ENCODE measurements around the gene ANTXR1. TPM values are rescaled to one million over a fixed set of nuclear protein-coding genes. Genes with fewer than 3 reads are reported as not detected.

The ANTXR1 gene
- total and polyA plus RNA-seq, 4 donors, result 45.7 to 65.0 (median 47.7) TPM

DNA sequence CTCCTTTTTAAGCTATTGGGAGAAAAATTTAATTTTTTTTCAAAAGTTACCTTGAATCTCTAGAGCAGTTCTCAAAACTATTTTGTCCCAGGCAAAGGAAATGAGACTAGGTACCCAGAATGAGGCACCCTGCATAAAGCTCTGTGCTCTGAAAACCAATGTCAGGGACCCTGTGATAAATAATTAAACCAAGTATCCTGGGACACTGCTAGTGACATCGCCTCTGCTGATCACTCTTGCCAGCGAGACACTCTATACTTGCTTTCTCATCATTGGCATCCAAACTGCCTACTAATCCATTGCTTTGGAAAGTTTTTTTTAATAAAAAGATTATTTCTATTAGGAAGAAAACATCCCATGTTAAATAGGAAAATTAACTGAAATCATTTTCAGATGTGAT is 37.1 kb upstream of the ANTXR1 start:
- Histone ChIP-seq H3K36me3 (ENCODE audit: control insufficient read depth, insufficient read depth, low read length) (no peaks in the 10 kb centered on the region), H3K4me1 (ENCODE audit: control insufficient read depth, insufficient read depth, low read length) (no peaks in the 10 kb centered on the region), H3K9me3 (ENCODE audit: control insufficient read depth, insufficient read depth, low read length) (no peaks in the 10 kb centered on the region), H3K27me3 (ENCODE audit: control insufficient read depth, insufficient read depth, low read length) (no peaks in the 10 kb centered on the region), H3K27ac (ENCODE audit: low read depth, low read length) (no peak overlapping the region), H3K4me3 (ENCODE audit: low read depth, low read length) (no peak overlapping the region)
- WGBS (ENCODE audit: insufficient coverage), result no CpG with 5 or more reads among the region's 2 CpGs
- DNase-seq (ENCODE audit: low read depth in 4 of 6, low spot score in 6 of 6), result no peak

DNA sequence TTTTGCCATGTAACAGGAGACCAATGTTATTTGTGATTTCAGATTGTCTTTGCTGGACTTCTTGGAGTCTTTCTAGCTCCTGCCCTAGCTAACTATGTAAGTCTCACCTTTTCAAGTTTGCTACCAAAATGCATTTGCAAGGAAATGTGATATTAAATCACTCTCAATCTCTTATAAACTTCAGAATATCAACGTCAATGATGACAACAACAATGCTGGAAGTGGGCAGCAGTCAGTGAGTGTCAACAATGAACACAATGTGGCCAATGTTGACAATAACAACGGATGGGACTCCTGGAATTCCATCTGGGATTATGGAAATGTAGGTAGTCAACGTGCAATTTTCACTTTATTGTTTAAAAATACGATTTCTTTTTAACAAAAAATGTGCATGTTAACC is 35.5 kb upstream of the ANTXR1 start:
- no peaks in the 10 kb centered on the region for H3K4me1 ChIP-seq (ENCODE audit: control insufficient read depth, insufficient read depth, low read length)
- H3K36me3 ChIP-seq (ENCODE audit: control insufficient read depth, insufficient read depth, low read length), result no peaks in the 10 kb centered on the region
- no peaks in the 10 kb centered on the region for H3K27me3 ChIP-seq (ENCODE audit: control insufficient read depth, insufficient read depth, low read length)
- DNase-seq (ENCODE audit: low read depth in 4 of 6, low spot score in 6 of 6), result no peak
- WGBS (ENCODE audit: insufficient coverage), result 80% methylated on average over 1 of the region's 4 CpGs
- no peak overlapping the region for H3K27ac ChIP-seq (ENCODE audit: low read depth, low read length)
- H3K9me3 ChIP-seq (ENCODE audit: control insufficient read depth, insufficient read depth, low read length), result no peaks in the 10 kb centered on the region
- no peak overlapping the region for H3K4me3 ChIP-seq (ENCODE audit: low read depth, low read length)

DNA sequence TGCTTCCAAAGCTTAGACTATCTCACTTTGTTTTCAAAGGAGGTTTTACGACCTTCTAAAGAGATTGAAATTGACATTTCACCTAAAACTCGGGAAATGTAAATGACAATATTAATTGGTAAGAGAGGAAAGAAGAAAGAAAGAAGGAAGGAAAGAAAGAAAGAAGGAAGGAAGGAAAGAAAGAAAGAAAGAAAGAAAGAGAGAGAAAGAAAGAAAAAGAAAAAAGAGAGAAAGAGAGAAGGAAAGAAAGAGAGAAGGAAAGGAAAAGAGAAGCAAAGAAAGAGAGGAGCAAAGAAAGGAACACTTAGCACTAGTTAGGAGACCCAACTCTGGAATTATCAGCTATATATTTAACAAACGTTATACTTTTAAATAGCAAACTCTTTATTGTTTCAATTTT is 34.9 kb upstream of the ANTXR1 start:
- no peaks in the 10 kb centered on the region for H3K27me3 ChIP-seq (ENCODE audit: control insufficient read depth, insufficient read depth, low read length)
- WGBS (ENCODE audit: insufficient coverage), result no CpG with 5 or more reads among the region's 3 CpGs
- H3K27ac ChIP-seq (ENCODE audit: low read depth, low read length), result no peak overlapping the region
- H3K4me1 ChIP-seq (ENCODE audit: control insufficient read depth, insufficient read depth, low read length), result no peaks in the 10 kb centered on the region
- no peak overlapping the region for H3K4me3 ChIP-seq (ENCODE audit: low read depth, low read length)
- H3K9me3 ChIP-seq (ENCODE audit: control insufficient read depth, insufficient read depth, low read length), result no peaks in the 10 kb centered on the region
- no peaks in the 10 kb centered on the region for H3K36me3 ChIP-seq (ENCODE audit: control insufficient read depth, insufficient read depth, low read length)
- no peak for DNase-seq (ENCODE audit: low read depth in 4 of 6, low spot score in 6 of 6)

DNA sequence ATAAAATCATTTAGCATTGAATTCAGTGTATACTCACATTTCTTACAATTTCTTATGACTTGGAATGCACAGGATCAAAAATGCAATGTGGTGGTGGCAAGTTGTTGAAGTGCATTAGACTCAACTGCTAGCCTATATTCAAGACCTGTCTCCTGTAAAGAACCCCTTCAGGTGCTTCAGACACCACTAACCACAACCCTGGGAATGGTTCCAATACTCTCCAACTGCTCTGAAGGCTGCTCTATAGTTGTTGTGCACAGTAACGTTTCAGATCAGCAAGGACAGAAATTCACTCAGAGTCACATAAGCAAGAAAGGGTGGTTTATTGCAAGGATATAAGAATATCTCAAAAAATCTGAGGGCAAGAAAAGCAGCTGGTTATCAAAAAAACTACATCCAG is 32.0 kb upstream of the ANTXR1 start:
- no CpG with 5 or more reads among the region's 1 CpG for WGBS (ENCODE audit: insufficient coverage)

DNA sequence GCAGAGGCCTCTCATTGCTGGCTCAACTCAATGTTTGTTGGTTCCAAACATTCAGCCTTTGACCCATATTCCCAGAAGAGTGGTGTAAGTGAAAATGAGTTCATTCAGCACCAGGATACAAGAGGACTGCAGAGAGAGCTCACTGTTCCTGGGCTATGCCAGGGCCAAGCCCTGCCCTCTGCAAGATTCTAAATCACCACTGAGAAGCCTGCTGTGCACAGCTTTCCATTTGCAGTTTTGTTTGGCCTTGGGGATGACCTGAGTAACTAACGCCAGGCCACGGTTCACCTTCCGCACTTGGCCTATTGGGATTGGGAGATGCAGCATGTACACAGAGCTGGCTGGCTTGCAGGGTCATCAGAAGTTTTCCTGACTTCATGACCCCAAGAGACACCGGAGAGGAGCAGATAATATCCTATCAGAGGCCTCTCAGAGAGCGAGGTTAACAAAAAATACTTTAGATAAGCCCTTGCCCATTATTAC is 25.9 kb upstream of the ANTXR1 start:
- no peaks in the 10 kb centered on the region for H3K9me3 ChIP-seq (ENCODE audit: control insufficient read depth, insufficient read depth, low read length)
- 79% methylated on average over 4 of the region's 5 CpGs for WGBS (ENCODE audit: insufficient coverage)
- peaks cover 3% of the 10 kb centered on the region for H3K4me1 ChIP-seq (ENCODE audit: control insufficient read depth, insufficient read depth, low read length)
- no peak overlapping the region for H3K4me3 ChIP-seq (ENCODE audit: low read depth, low read length)
- no peaks in the 10 kb centered on the region for H3K36me3 ChIP-seq (ENCODE audit: control insufficient read depth, insufficient read depth, low read length)
- no peaks in the 10 kb centered on the region for H3K27me3 ChIP-seq (ENCODE audit: control insufficient read depth, insufficient read depth, low read length)
- no peak overlapping the region for H3K27ac ChIP-seq (ENCODE audit: low read depth, low read length)
- peak in 1 of 6 donors; percentile 37 for DNase-seq (ENCODE audit: low read depth in 4 of 6, low spot score in 6 of 6)

More for the DNA sequence above, 32.0 kb upstream of the ANTXR1 start:
- no peaks in the 10 kb centered on the region for H3K4me1 ChIP-seq (ENCODE audit: control insufficient read depth, insufficient read depth, low read length)
- no peaks in the 10 kb centered on the region for H3K9me3 ChIP-seq (ENCODE audit: control insufficient read depth, insufficient read depth, low read length)
- H3K36me3 ChIP-seq (ENCODE audit: control insufficient read depth, insufficient read depth, low read length), result no peaks in the 10 kb centered on the region
- no peak overlapping the region for H3K4me3 ChIP-seq (ENCODE audit: low read depth, low read length)
- no peak for DNase-seq (ENCODE audit: low read depth in 4 of 6, low spot score in 6 of 6)
- no peak overlapping the region for H3K27ac ChIP-seq (ENCODE audit: low read depth, low read length)
- H3K27me3 ChIP-seq (ENCODE audit: control insufficient read depth, insufficient read depth, low read length), result no peaks in the 10 kb centered on the region

DNA sequence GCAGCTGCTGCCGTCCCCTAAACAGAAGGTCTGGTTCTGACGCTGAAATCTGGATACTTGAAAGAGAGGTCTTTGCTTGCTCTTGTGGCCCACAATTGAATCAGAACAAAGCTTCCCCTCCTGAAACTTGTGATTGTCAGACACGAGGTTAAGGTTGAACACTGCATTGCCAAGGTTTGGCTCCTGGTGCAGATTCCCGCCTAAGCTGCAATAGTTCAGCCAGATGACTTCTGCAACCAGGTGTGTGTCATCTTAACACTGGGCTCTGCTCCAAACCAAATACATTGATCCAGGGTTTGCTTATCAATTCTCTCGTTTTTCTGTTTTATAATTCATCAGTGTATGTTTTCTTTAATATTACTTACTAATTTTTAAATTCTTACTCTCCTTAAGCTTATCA is 23.9 kb upstream of the ANTXR1 start:
- H3K4me1 ChIP-seq (ENCODE audit: control insufficient read depth, insufficient read depth, low read length), result peaks cover 10% of the 10 kb centered on the region
- WGBS (ENCODE audit: insufficient coverage), result 24% methylated on average over 3 of the region's 5 CpGs
- H3K9me3 ChIP-seq (ENCODE audit: control insufficient read depth, insufficient read depth, low read length), result no peaks in the 10 kb centered on the region
- no peak overlapping the region for H3K27ac ChIP-seq (ENCODE audit: low read depth, low read length)
- no peaks in the 10 kb centered on the region for H3K36me3 ChIP-seq (ENCODE audit: control insufficient read depth, insufficient read depth, low read length)
- H3K4me3 ChIP-seq (ENCODE audit: low read depth, low read length), result no peak overlapping the region
- no peaks in the 10 kb centered on the region for H3K27me3 ChIP-seq (ENCODE audit: control insufficient read depth, insufficient read depth, low read length)
- no peak for DNase-seq (ENCODE audit: low read depth in 4 of 6, low spot score in 6 of 6)

DNA sequence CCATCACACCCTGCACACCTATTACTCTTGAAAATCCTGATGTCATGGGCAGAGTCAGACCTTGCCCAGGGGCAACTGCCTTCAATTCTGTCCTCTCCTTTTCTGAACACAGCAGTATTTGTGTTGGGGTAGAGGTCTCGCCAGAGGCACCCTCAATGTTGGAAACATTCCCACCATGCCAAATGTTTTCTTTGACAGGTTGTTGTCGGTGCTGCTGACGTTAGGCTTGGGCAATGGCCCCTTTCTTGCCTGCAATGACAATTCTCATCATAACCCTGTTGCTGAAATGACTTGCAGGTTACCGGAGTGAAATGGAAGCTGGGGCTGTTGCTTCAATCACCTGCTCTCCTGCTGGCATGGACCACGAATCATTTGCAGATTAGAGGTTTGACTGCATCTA is 20.6 kb upstream of the ANTXR1 start:
- 86% methylated on average over 4 of the region's 5 CpGs for WGBS (ENCODE audit: insufficient coverage)
- Histone ChIP-seq H3K4me3 (ENCODE audit: low read depth, low read length) (no peak overlapping the region), H3K27ac (ENCODE audit: low read depth, low read length) (no peak overlapping the region), H3K4me1 (ENCODE audit: control insufficient read depth, insufficient read depth, low read length) (peaks cover 6% of the 10 kb centered on the region), H3K9me3 (ENCODE audit: control insufficient read depth, insufficient read depth, low read length) (no peaks in the 10 kb centered on the region), H3K36me3 (ENCODE audit: control insufficient read depth, insufficient read depth, low read length) (no peaks in the 10 kb centered on the region), H3K27me3 (ENCODE audit: control insufficient read depth, insufficient read depth, low read length) (no peaks in the 10 kb centered on the region)
- no peak for DNase-seq (ENCODE audit: low read depth in 4 of 6, low spot score in 6 of 6)

DNA sequence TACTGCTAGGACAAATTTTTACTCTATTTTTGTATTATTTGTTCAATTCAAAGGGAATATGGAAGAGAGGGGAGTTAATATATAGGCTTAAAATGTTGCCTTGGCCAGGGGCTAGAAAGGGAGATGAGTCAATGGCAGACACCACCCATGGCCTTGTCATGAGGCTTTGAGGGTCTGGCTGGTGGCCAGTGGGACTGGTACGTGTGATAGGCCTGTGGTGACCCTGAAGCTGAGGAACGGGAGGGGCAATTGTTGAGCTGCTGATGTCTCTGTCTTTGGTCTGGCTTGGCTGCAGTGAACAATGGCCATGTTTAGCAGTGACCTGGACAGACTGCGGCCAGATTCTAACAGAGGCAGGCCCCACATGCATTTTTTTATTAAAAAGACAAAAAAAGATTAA is 20.0 kb upstream of the ANTXR1 start:
- no peaks in the 10 kb centered on the region for H3K9me3 ChIP-seq (ENCODE audit: control insufficient read depth, insufficient read depth, low read length)
- 35% methylated on average over 2 of the region's 3 CpGs for WGBS (ENCODE audit: insufficient coverage)
- no peaks in the 10 kb centered on the region for H3K36me3 ChIP-seq (ENCODE audit: control insufficient read depth, insufficient read depth, low read length)

DNA sequence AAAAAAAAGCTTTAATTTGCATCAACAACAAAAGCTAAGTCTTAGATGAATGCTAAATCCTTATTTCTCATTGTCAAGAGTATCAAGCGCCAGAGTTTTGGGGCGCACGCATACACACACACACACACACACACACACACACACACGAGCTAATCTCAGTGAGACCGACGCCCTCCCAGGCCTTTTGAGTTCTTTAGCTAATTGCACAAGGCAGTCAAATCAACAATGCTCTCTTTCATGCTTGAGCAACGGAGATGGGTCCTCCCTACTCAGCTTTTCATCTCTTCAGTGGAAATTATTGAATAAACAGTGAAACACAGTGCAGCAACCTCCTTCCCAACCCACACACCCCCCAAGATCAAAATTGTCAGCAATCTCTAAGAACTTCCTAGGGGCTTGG is 19.3 kb upstream of the ANTXR1 start:
- no peaks in the 10 kb centered on the region for H3K36me3 ChIP-seq (ENCODE audit: control insufficient read depth, insufficient read depth, low read length)
- H3K27ac ChIP-seq (ENCODE audit: low read depth, low read length), result no peak overlapping the region
- H3K4me3 ChIP-seq (ENCODE audit: low read depth, low read length), result no peak overlapping the region
- peaks cover 6% of the 10 kb centered on the region for H3K4me1 ChIP-seq (ENCODE audit: control insufficient read depth, insufficient read depth, low read length)
- no peaks in the 10 kb centered on the region for H3K9me3 ChIP-seq (ENCODE audit: control insufficient read depth, insufficient read depth, low read length)
- 61% methylated on average over 7 of the region's 7 CpGs for WGBS (ENCODE audit: insufficient coverage)
- peak in 1 of 6 donors; percentile 35 for DNase-seq (ENCODE audit: low read depth in 4 of 6, low spot score in 6 of 6)
- H3K27me3 ChIP-seq (ENCODE audit: control insufficient read depth, insufficient read depth, low read length), result no peaks in the 10 kb centered on the region

More for the DNA sequence above, 20.0 kb upstream of the ANTXR1 start:
- DNase-seq (ENCODE audit: low read depth in 4 of 6, low spot score in 6 of 6), result no peak
- H3K4me1 ChIP-seq (ENCODE audit: control insufficient read depth, insufficient read depth, low read length), result peaks cover 6% of the 10 kb centered on the region
- no peak overlapping the region for H3K4me3 ChIP-seq (ENCODE audit: low read depth, low read length)
- H3K27ac ChIP-seq (ENCODE audit: low read depth, low read length), result no peak overlapping the region
- H3K27me3 ChIP-seq (ENCODE audit: control insufficient read depth, insufficient read depth, low read length), result no peaks in the 10 kb centered on the region

DNA sequence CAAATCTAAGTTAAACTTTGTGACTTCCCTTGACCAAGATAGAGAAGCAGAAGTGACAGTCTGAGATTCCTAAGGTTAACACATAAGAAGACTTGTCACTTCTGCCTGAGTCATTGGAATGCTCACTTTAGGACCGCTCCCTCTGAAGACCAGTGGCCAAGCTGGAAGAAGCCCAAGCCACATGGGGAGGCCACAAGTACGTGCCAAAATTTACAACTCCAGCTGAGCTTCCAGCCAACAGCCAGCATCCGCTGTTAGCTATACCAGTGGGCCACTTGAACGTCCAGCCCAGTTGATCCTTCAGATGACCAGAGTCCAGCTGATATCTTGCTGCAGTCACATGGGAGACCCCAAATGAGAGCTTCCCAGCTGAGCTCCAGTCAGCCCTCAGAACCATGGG is 18.1 kb upstream of the ANTXR1 start:
- Histone ChIP-seq H3K27ac (ENCODE audit: low read depth, low read length) (no peak overlapping the region), H3K9me3 (ENCODE audit: control insufficient read depth, insufficient read depth, low read length) (no peaks in the 10 kb centered on the region), H3K27me3 (ENCODE audit: control insufficient read depth, insufficient read depth, low read length) (no peaks in the 10 kb centered on the region), H3K36me3 (ENCODE audit: control insufficient read depth, insufficient read depth, low read length) (no peaks in the 10 kb centered on the region), H3K4me3 (ENCODE audit: low read depth, low read length) (no peak overlapping the region), H3K4me1 (ENCODE audit: control insufficient read depth, insufficient read depth, low read length) (peaks cover 6% of the 10 kb centered on the region)
- DNase-seq (ENCODE audit: low read depth in 4 of 6, low spot score in 6 of 6), result peak in 1 of 6 donors; percentile 41
- WGBS (ENCODE audit: insufficient coverage), result 59% methylated on average over 4 of the region's 4 CpGs

Measured in spinal cord (tissue), 10 donors.